CD14-positive monocyte (primary cell): ENCODE data around the gene TIAM2. TPM values are rescaled to one million over a fixed set of nuclear protein-coding genes. Genes with fewer than 3 reads are reported as not detected.

Experiments
- DNase-seq, 3 donors: peaks; one replicate each; pipeline ENCODE4 v3.0.0-alpha.2; 2011 to 2022
- H2AFZ ChIP-seq: 2 replicates; pipeline ENCODE4 v1.6.0; 2012; ENCODE audit warnings: mild to moderate bottlenecking, low read depth, low read length, inconsistent platforms; ENCODE audit not compliant: insufficient read depth, poor library complexity, severe bottlenecking
- H3K27ac ChIP-seq, 2 donors: 1 replicate in 1 of 2; 2 replicates in 1 of 2; pipeline ENCODE4 v1.5.1; 2012 to 2013; ENCODE audit warnings: low read length in 2 of 2, control low read depth in 1 of 2, inconsistent platforms in 1 of 2, low read depth in 1 of 2, mild to moderate bottlenecking in 1 of 2
- H3K27me3 ChIP-seq, 2 donors: one replicate each; pipeline versions ENCODE4 v1.6.0 to v1.6.1; 2011 to 2013; ENCODE audit warnings: low read length in 2 of 2; ENCODE audit not compliant: control insufficient read depth in 2 of 2, insufficient read depth in 2 of 2
- H3K36me3 ChIP-seq, 2 donors: replicated peaks in 1 of 2; 1 replicate in 1 of 2; 2 replicates in 1 of 2; pipeline versions ENCODE4 v1.5.1 to v1.6.1; 2012 to 2013; ENCODE audit warnings: low read length in 2 of 2, control low read depth in 1 of 2, inconsistent platforms in 1 of 2, mild to moderate bottlenecking in 1 of 2; ENCODE audit not compliant: insufficient read depth in 2 of 2, control insufficient read depth in 1 of 2
- H3K4me1 ChIP-seq, 2 donors: 1 replicate in 1 of 2; 2 replicates in 1 of 2; pipeline versions ENCODE4 v1.5.1 to v1.6.1; 2012 to 2013; ENCODE audit warnings: low read length in 2 of 2, control low read depth in 1 of 2, inconsistent platforms in 1 of 2, mild to moderate bottlenecking in 1 of 2, moderate library complexity in 1 of 2; ENCODE audit not compliant: insufficient read depth in 2 of 2, control insufficient read depth in 1 of 2
- H3K4me2 ChIP-seq: replicated peaks from 2 replicates; pipeline ENCODE3; 2012; ENCODE audit warnings: low read length, moderate library complexity, mild to moderate bottlenecking; ENCODE audit not compliant: poor library complexity, severe bottlenecking; ENCODE audit errors: extremely low read depth
- H3K4me3 ChIP-seq, 3 experiments: fragments of 200-600 bp in 1 of 3; sonication (generic) in 1 of 3; replicated peaks in 1 of 3; 1 replicate in 2 of 3; 2 replicates in 1 of 3; pipeline ENCODE4 v1.5.1; 2011 to 2013; ENCODE audit warnings: low read length in 3 of 3, mild to moderate bottlenecking in 3 of 3, control low read depth in 2 of 3, low read depth in 2 of 3, inconsistent platforms in 1 of 3, moderate library complexity in 1 of 3
- H3K79me2 ChIP-seq: 2 replicates; pipeline ENCODE4 v1.6.0; 2012; ENCODE audit warnings: mild to moderate bottlenecking, control low read depth, inconsistent platforms, low read length, moderate library complexity; ENCODE audit not compliant: insufficient read depth
- H3K9ac ChIP-seq: 2 replicates; pipeline ENCODE4 v1.6.0; 2017; ENCODE audit warnings: low read length, mild to moderate bottlenecking; ENCODE audit not compliant: insufficient read depth, poor library complexity, severe bottlenecking
- H3K9me3 ChIP-seq, 2 donors: replicated peaks in 1 of 2; 1 replicate in 1 of 2; 2 replicates in 1 of 2; pipeline versions ENCODE4 v1.5.1 to v1.6.1; 2012 to 2013; ENCODE audit warnings: low read length in 2 of 2, control low read depth in 1 of 2; ENCODE audit not compliant: control insufficient read depth in 1 of 2, insufficient read depth in 1 of 2
- H4K20me1 ChIP-seq: 2 replicates; pipeline ENCODE4 v1.6.0; 2012; ENCODE audit warnings: mild to moderate bottlenecking, low read length, control low read depth, moderate library complexity; ENCODE audit not compliant: insufficient read depth
- H3K27ac Mint-ChIP-seq, 7 donors: one replicate each; pipeline ENCODE4 v1.8.0; 2020; ENCODE audit warnings: mild to moderate bottlenecking in 7 of 7, mixed read lengths in 7 of 7, moderate library complexity in 6 of 7, inconsistent platforms in 2 of 7
- H3K27me3 Mint-ChIP-seq, 3 donors: one replicate each; pipeline ENCODE4 v1.8.0; 2021 to 2022; ENCODE audit warnings: low read depth in 3 of 3, mild to moderate bottlenecking in 3 of 3, mixed read lengths in 3 of 3, moderate library complexity in 3 of 3, inconsistent platforms in 1 of 3
- H3K36me3 Mint-ChIP-seq, 2 donors: one replicate each; pipeline ENCODE4 v1.8.0; 2020; ENCODE audit warnings: mixed read lengths in 2 of 2, inconsistent platforms in 1 of 2, mild to moderate bottlenecking in 1 of 2
- H3K4me1 Mint-ChIP-seq: one replicate; pipeline ENCODE4 v1.8.0; 2020; ENCODE audit warnings: mild to moderate bottlenecking, mixed read lengths
- H3K4me3 Mint-ChIP-seq, 2 donors: one replicate each; pipeline ENCODE4 v1.8.0; 2020; ENCODE audit warnings: mild to moderate bottlenecking in 2 of 2, mixed read lengths in 2 of 2, moderate library complexity in 1 of 2
- H3K9me3 Mint-ChIP-seq, 7 donors: one replicate each; pipeline ENCODE4 v1.8.0; 2020 to 2022; ENCODE audit warnings: mixed read lengths in 7 of 7, mild to moderate bottlenecking in 6 of 7, moderate library complexity in 6 of 7, inconsistent platforms in 2 of 7
- CTCF ChIP-seq: fragments of 200-600 bp; IDR thresholded peaks from one replicate; pipeline ENCODE4 v1.8.0; 2022; ENCODE audit warnings: antibody characterized with exemption, mild to moderate bottlenecking
- WGBS: methylation state at CpG from one replicate; pipeline ENCODE4 v1.1.5; 2013; ENCODE audit warnings: missing lambda C conversion rate; ENCODE audit not compliant: insufficient coverage; 5-methylcytosine and 5-hydroxymethylcytosine counted together
- intact Hi-C, 2 donors: fragments of 100-400 bp; cut with micrococcal nuclease; formaldehyde crosslinking; loops; one replicate each; pipeline versions ENCODE4 v1.15.0 to v1.15.1; 2023
- polyA plus RNA-seq, 3 donors: library from polyadenylated mRNA; depleted of rRNA in 1 of 3; unstranded in 2 of 3; stranded (reverse) in 1 of 3; fragments of 300-500 nt in 2 of 3; fragments of >200 nt in 1 of 3; fragmentation: Illumina TruSeq in 2 of 3; gene quantifications; 1 replicate in 2 of 3; 2 replicates in 1 of 3; pipeline ENCODE4 v1.2.3, GENCODE V29; 2012 to 2021

The TIAM2 gene
- polyA plus RNA-seq, 3 donors = 0.25 to 4.2 (median 0.67) TPM

- no peak overlapping the region for H3K4me3 ChIP-seq
- no peaks in the 10 kb centered on the region for H3K79me2 ChIP-seq
- H2AFZ ChIP-seq = no peak overlapping the region
- H3K9ac ChIP-seq = no peak overlapping the region
- no peak for TF ChIP-seq CTCF
- DNase-seq = no peak
- H3K36me3 ChIP-seq = no peaks in the 10 kb centered on the region
- no peaks in the 10 kb centered on the region for H3K36me3 Mint-ChIP-seq
- no peaks in the 10 kb centered on the region for H3K9me3 Mint-ChIP-seq
- no peaks in the 10 kb centered on the region for H4K20me1 ChIP-seq
- no peaks in the 10 kb centered on the region for H3K4me1 ChIP-seq
- no peak overlapping the region for H3K27ac Mint-ChIP-seq
- H3K4me2 ChIP-seq = no peak overlapping the region
- peaks cover 7 to 16% (median 12%) of the 10 kb centered on the region in 3 donors for H3K27me3 Mint-ChIP-seq
- no peak overlapping the region for H3K27ac ChIP-seq
- intact Hi-C loops = no loop called here
- H3K9me3 ChIP-seq = no peaks in the 10 kb centered on the region
- no peak overlapping the region for H3K4me3 Mint-ChIP-seq
- peaks cover 4 to 5% of the 10 kb centered on the region in 2 donors for H3K27me3 ChIP-seq
- 100% methylated on average over 1 of the region's 4 CpGs for WGBS
- no peaks in the 10 kb centered on the region for H3K4me1 Mint-ChIP-seq
These were observed 6.8 kb downstream of the TIAM2 start for GRCh38 chr6:155001934-155002333.

GRCh38 chr6:155003476-155003875 lies 8.4 kb downstream of the TIAM2 start:
- Histone ChIP-seq H3K4me2 (no peak overlapping the region), H3K4me3 (no peak overlapping the region), H2AFZ (no peak overlapping the region), H3K4me1 (no peaks in the 10 kb centered on the region), H3K27me3 (no peaks in the 10 kb centered on the region), H3K9ac (no peak overlapping the region), H4K20me1 (no peaks in the 10 kb centered on the region), H3K36me3 (no peaks in the 10 kb centered on the region), H3K79me2 (no peaks in the 10 kb centered on the region), H3K27ac (no peak overlapping the region), H3K9me3 (no peaks in the 10 kb centered on the region)
- intact Hi-C loops = no loop called here
- DNase-seq = no peak
- Mint-ChIP-seq H3K4me1 (no peaks in the 10 kb centered on the region), H3K4me3 (peak overlapping the region in 1 of 2 donors; percentile 5), H3K27me3 (peaks cover 2 to 8% (median 3%) of the 10 kb centered on the region in 3 donors), H3K36me3 (no peaks in the 10 kb centered on the region), H3K9me3 (no peaks in the 10 kb centered on the region), H3K27ac (no peak overlapping the region)
- TF ChIP-seq CTCF = no peak
- 15% methylated on average over 2 of the region's 7 CpGs for WGBS
